B cell (primary cell): ENCODE results near the gene FMC1. TPM values are rescaled to one million over a fixed set of nuclear protein-coding genes. Genes with fewer than 3 reads are reported as not detected.

Source experiments
- ATAC-seq: fragments of 200-7000 bp; cut with Tn5 transposase; one replicate; pipeline ENCODE4 v1.10.0; 2021; ENCODE audit warnings: low read depth, mild to moderate bottlenecking, moderate number of reproducible peaks, moderate library complexity
- CTCF ChIA-PET: fragments of 350-600 bp; sonication (Branson Sonifier 250); formaldehyde crosslinking; loops from one replicate; lab custom pipeline; 2021; ENCODE audit warnings: antibody characterized with exemption, inconsistent platforms; lab: Charles Lee
- POLR2A ChIA-PET: fragments of 350-600 bp; sonication (Branson Sonifier 250); formaldehyde crosslinking; loops from one replicate; lab custom pipeline; 2021; ENCODE audit warnings: antibody characterized with exemption; lab: Charles Lee
- DNase-seq: peaks from one replicate; pipeline ENCODE4 v3.0.0; 2013
- H2AFZ ChIP-seq: 2 replicates; pipeline ENCODE4 v1.6.1; 2012; ENCODE audit warnings: mild to moderate bottlenecking, low read depth, low read length; ENCODE audit not compliant: insufficient read depth, poor library complexity, severe bottlenecking
- H3K27ac ChIP-seq, 2 donors: 1 replicate in 1 of 2; 2 replicates in 1 of 2; pipeline ENCODE4 v1.5.1; 2012 to 2013; ENCODE audit warnings: low read length in 2 of 2, mild to moderate bottlenecking in 2 of 2, moderate library complexity in 1 of 2
- H3K27me3 ChIP-seq, 4 experiments: fragments of 200-600 bp in 1 of 4; sonication (generic) in 1 of 4; replicated peaks in 1 of 4; 1 replicate in 2 of 4; 2 replicates in 2 of 4; pipeline versions ENCODE4 v1.6.1 to v1.7.0; 2013 to 2016; ENCODE audit warnings: low read length in 3 of 4, mild to moderate bottlenecking in 2 of 4, mixed read lengths in 1 of 4, moderate library complexity in 1 of 4; ENCODE audit not compliant: insufficient read depth in 4 of 4, control insufficient read depth in 3 of 4; ENCODE audit errors: control extremely low read depth in 1 of 4
- H3K36me3 ChIP-seq, 2 experiments: replicated peaks in 1 of 2; 1 replicate in 1 of 2; 2 replicates in 1 of 2; pipeline versions ENCODE4 v1.6.1 to v1.7.1; 2013; ENCODE audit warnings: low read length in 1 of 2; ENCODE audit not compliant: insufficient read depth in 2 of 2, control insufficient read depth in 1 of 2; ENCODE audit errors: control extremely low read depth in 1 of 2, extremely low read depth in 1 of 2
- H3K4me1 ChIP-seq, 2 donors: fragments of 200-600 bp in 1 of 2; sonication (generic) in 1 of 2; 1 replicate in 1 of 2; 2 replicates in 1 of 2; pipeline versions ENCODE4 v1.5.1 to v1.6.1; 2013 to 2017; ENCODE audit warnings: low read length in 2 of 2; ENCODE audit not compliant: control insufficient read depth in 2 of 2, insufficient read depth in 2 of 2
- H3K4me2 ChIP-seq: replicated peaks from 2 replicates; pipeline ENCODE3; 2012; ENCODE audit warnings: mild to moderate bottlenecking, low read depth, low read length; ENCODE audit not compliant: poor library complexity, severe bottlenecking
- H3K4me3 ChIP-seq, 5 experiments: fragments of 200-600 bp in 1 of 5; sonication (generic) in 1 of 5; 1 replicate in 3 of 5; 2 replicates in 2 of 5; pipeline versions ENCODE4 v1.5.1 to v1.7.0; 2011 to 2016; ENCODE audit warnings: low read length in 4 of 5, mild to moderate bottlenecking in 4 of 5, low read depth in 2 of 5, control low read depth in 1 of 5, moderate library complexity in 1 of 5; ENCODE audit not compliant: insufficient read depth in 1 of 5; ENCODE audit errors: control extremely low read depth in 1 of 5, extremely low read depth in 1 of 5
- H3K79me2 ChIP-seq: fragments of 200-600 bp; sonication (generic); one replicate; pipeline ENCODE4 v1.6.0; 2016; ENCODE audit warnings: low read length; ENCODE audit not compliant: control insufficient read depth, insufficient read depth
- H3K9ac ChIP-seq: fragments of 200-600 bp; sonication (generic); 2 replicates; pipeline ENCODE4 v1.6.1; 2017; ENCODE audit warnings: mild to moderate bottlenecking, low read length, moderate library complexity
- H3K9me3 ChIP-seq, 3 donors: one replicate each; pipeline versions ENCODE4 v1.6.1 to v1.7.1; 2013; ENCODE audit warnings: low read length in 2 of 3; ENCODE audit not compliant: control insufficient read depth in 2 of 3, insufficient read depth in 1 of 3; ENCODE audit errors: control extremely low read depth in 1 of 3
- H4K20me1 ChIP-seq: 2 replicates; pipeline ENCODE4 v1.6.0; 2012; ENCODE audit warnings: mild to moderate bottlenecking, low read length; ENCODE audit not compliant: insufficient read depth, control insufficient read depth, poor library complexity, severe bottlenecking
- H3K27ac Mint-ChIP-seq: one replicate; pipeline ENCODE4 v1.8.0; 2021; ENCODE audit warnings: mixed read lengths
- H3K27me3 Mint-ChIP-seq: one replicate; pipeline ENCODE4 v1.8.0; 2021; ENCODE audit warnings: mixed read lengths
- H3K4me1 Mint-ChIP-seq: one replicate; pipeline ENCODE4 v1.8.0; 2021; ENCODE audit warnings: mixed read lengths
- H3K4me3 Mint-ChIP-seq: one replicate; pipeline ENCODE4 v1.8.0; 2021; ENCODE audit warnings: mixed read lengths
- H3K9me3 Mint-ChIP-seq: one replicate; pipeline ENCODE4 v1.8.0; 2022; ENCODE audit warnings: mixed read lengths; ENCODE audit not compliant: insufficient read depth
- EZH2 ChIP-seq: IDR thresholded peaks from 2 replicates; pipeline ENCODE4 v1.6.1; 2012; ENCODE audit warnings: borderline replicate concordance, low read depth, mild to moderate bottlenecking, moderate library complexity, low read length; ENCODE audit not compliant: insufficient read depth, poor library complexity, severe bottlenecking
- WGBS: methylation state at CpG from one replicate; pipeline ENCODE4 v1.1.5; 2013; ENCODE audit warnings: missing lambda C conversion rate; ENCODE audit not compliant: insufficient coverage; 5-methylcytosine and 5-hydroxymethylcytosine counted together
- intact Hi-C: fragments of 100-400 bp; cut with micrococcal nuclease; formaldehyde crosslinking; loops from one replicate; pipeline ENCODE4 v1.10.0; 2022
- polyA plus RNA-seq: library from polyadenylated mRNA; depleted of rRNA; stranded (reverse); fragments of >200 nt; gene quantifications from 2 replicates; pipeline ENCODE4 v1.2.3, GENCODE V29; 2012
- total RNA-seq, 2 donors: library from RNA; stranded (reverse); fragments of 120-200 nt in 1 of 2; gene quantifications; 1 replicate in 1 of 2; 2 replicates in 1 of 2; pipeline versions ENCODE4 v1.2.3 to v1.2.4, GENCODE V29; 2013 to 2022
- TF ChIP-seq, protein P1 (sequence below): fragments of 200-600 bp; IDR thresholded peaks from one replicate; pipeline ENCODE4 v1.8.0; 2022; ENCODE audit warnings: antibody characterized with exemption, mild to moderate bottlenecking

Gene FMC1
- total and polyA plus RNA-seq, 2 donors (not counting 1 experiment from before 2014, with no cell fraction given): 5.3 to 18.3 TPM

DNA sequence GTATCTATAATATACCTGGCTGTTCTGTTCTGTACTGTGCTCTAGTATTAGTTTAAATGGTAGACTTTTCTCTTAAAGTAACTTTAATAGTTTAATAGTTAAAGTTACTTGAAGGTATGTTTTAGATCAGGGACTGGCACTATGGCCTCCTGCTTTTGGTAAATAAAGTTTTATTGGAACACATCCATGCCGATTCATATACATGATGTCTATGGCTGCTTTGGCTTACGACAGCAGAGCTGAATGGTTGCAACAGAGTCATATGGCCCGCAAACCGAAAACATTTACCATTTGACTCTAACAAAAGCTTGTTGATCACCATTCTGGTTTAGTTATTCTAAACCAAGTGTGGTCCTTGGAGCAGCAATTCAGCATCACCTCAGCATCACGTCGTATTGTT, 25.3 kb downstream of the FMC1 start:
- no peaks in the 10 kb centered on the region for H3K9me3 Mint-ChIP-seq
- intact Hi-C loops: no loop called here
- no peak for TF ChIP-seq EZH2
- TF ChIP-seq, protein P1, sequence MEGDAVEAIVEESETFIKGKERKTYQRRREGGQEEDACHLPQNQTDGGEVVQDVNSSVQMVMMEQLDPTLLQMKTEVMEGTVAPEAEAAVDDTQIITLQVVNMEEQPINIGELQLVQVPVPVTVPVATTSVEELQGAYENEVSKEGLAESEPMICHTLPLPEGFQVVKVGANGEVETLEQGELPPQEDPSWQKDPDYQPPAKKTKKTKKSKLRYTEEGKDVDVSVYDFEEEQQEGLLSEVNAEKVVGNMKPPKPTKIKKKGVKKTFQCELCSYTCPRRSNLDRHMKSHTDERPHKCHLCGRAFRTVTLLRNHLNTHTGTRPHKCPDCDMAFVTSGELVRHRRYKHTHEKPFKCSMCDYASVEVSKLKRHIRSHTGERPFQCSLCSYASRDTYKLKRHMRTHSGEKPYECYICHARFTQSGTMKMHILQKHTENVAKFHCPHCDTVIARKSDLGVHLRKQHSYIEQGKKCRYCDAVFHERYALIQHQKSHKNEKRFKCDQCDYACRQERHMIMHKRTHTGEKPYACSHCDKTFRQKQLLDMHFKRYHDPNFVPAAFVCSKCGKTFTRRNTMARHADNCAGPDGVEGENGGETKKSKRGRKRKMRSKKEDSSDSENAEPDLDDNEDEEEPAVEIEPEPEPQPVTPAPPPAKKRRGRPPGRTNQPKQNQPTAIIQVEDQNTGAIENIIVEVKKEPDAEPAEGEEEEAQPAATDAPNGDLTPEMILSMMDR: no peak
- H3K4me1 Mint-ChIP-seq: peaks cover 56% of the 10 kb centered on the region
- no peak overlapping the region for H3K27ac ChIP-seq
- DNase-seq (no peak), ATAC-seq (no peak)
- POLR2A ChIA-PET: no interaction called here
- H3K27me3 Mint-ChIP-seq: no peaks in the 10 kb centered on the region
- H3K4me2 ChIP-seq: no peak overlapping the region
- peaks cover 7 to 24% of the 10 kb centered on the region in 2 experiments for H3K36me3 ChIP-seq
- peaks cover 80% of the 10 kb centered on the region for H4K20me1 ChIP-seq
- 100% methylated on average over 4 of the region's 6 CpGs for WGBS
- no peaks in the 10 kb centered on the region for H3K27me3 ChIP-seq
- H2AFZ ChIP-seq: no peak overlapping the region
- no peak overlapping the region for H3K27ac Mint-ChIP-seq
- CTCF ChIA-PET: no interaction called here
- H3K4me3 Mint-ChIP-seq: no peak overlapping the region
- no peak overlapping the region for H3K9ac ChIP-seq
- H3K79me2 ChIP-seq: peaks cover 99% of the 10 kb centered on the region
- no peaks in the 10 kb centered on the region for H3K9me3 ChIP-seq
- H3K4me1 ChIP-seq: peaks cover 4 to 15% of the 10 kb centered on the region in 2 donors
- H3K4me3 ChIP-seq: no peak overlapping the region

DNA sequence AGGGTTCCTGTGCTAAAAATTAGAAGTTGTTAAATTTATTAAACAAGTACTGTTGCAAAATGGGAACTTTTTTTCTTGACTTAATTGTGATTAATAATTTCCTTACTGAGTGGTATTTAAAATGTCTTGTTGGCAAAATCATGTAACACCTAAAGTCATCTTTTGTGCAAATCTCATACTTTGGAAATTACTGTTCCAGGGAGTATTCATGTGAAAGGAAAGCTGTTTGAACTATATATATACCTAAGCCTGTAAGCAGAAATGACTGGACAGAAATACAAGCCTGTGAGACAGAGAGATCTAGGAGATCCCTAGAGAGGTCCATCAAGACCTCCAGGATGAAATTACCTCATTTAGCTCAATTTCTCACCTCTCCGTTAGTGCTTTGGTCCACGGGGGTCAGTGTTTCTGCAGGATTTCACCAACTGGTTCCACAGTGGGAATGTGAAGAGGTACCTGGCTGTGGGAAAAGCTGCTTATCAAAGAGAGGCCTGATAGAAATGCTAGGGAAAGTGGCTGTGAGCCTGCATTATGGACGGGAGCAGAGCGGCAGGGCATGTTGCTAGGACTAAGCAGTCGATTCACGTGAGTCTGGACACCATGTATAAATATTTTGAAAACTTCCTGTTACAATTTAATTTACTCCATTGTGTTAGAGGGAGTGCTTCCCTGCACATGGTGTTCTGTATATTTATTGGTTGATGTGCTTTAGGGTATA, 26.5 kb downstream of the FMC1 start:
- H3K79me2 ChIP-seq: peaks cover 99% of the 10 kb centered on the region
- H3K27ac Mint-ChIP-seq: no peak overlapping the region
- peaks cover 74% of the 10 kb centered on the region for H4K20me1 ChIP-seq
- no peak overlapping the region for H3K4me3 ChIP-seq
- no peaks in the 10 kb centered on the region for H3K27me3 ChIP-seq
- CTCF ChIA-PET: no interaction called here
- no peak overlapping the region for H2AFZ ChIP-seq
- POLR2A ChIA-PET: no interaction called here
- peaks cover 9 to 24% of the 10 kb centered on the region in 2 experiments for H3K36me3 ChIP-seq
- no peaks in the 10 kb centered on the region for H3K9me3 ChIP-seq
- H3K9ac ChIP-seq: no peak overlapping the region
- H3K27me3 Mint-ChIP-seq: no peaks in the 10 kb centered on the region
- intact Hi-C loops: no loop called here
- no peak overlapping the region for H3K27ac ChIP-seq
- H3K9me3 Mint-ChIP-seq: no peaks in the 10 kb centered on the region
- H3K4me1 ChIP-seq: peaks cover under 1 to 6% of the 10 kb centered on the region in 2 donors
- H3K4me3 Mint-ChIP-seq: no peak overlapping the region
- DNase-seq (no peak), ATAC-seq (no peak)
- H3K4me1 Mint-ChIP-seq: peaks cover 54% of the 10 kb centered on the region
- no peak overlapping the region for H3K4me2 ChIP-seq
- TF ChIP-seq EZH2: no peak
- TF ChIP-seq, protein P1: no peak
- 71% methylated on average over 1 of the region's 6 CpGs for WGBS
